NOMO-1 treated with DMSO at 0.1 percent for 48 hours (cell line): ENCODE measurements around the gene RBM18.

Experiments used
- DNase-seq: peaks from one replicate; lab custom pipeline; 2025; ENCODE audit not compliant: unreplicated experiment; lab: John Stamatoyannopoulos, UW

The RBM18 gene

GRCh38 chr9:122261469-122261881 is 3.2 kb downstream of the RBM18 start:
- no peak for DNase-seq

- no peak for DNase-seq
Observed at GRCh38 chr9:122258886-122259415, 5.7 kb downstream of the RBM18 start.

DNA sequence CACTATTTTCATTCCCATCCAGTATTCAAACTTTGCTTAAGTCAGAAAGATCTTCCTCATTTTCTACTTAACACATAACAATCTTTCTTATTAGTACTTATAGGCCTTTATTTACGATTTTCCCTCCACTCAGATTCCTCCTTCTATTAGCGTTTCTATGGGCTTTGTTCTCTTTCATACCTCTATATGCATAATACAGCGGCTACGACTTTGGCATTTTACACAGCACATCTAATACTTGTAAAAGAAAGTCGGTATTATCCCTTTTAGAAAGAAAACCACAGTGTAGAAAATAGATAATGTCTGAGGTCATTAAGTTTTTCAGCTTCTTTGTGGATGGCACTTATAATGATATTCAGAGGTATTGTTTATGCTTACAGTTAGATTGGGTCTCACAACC is 8.4 kb downstream of the RBM18 start:
- no peak for DNase-seq

DNA sequence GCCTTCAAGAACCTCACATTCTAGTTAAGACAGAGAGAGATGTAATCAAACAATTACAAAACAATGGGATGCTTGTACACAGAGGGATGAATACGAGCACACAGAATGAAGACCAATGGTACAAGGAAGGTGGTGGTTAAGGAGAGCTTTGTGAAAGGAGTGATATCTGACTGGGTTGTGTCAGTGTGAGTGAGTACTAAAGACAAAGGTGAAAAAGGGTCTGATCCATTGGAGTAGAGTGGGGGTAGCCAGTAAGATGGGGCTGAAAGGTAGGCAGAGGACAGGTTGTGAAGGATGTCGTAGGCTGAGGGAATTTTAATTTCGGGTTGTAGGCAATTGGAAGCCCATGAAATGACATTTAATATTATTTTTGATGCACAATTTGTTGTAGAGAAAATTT is 9.9 kb downstream of the RBM18 start:
- DNase-seq, result no peak

DNA sequence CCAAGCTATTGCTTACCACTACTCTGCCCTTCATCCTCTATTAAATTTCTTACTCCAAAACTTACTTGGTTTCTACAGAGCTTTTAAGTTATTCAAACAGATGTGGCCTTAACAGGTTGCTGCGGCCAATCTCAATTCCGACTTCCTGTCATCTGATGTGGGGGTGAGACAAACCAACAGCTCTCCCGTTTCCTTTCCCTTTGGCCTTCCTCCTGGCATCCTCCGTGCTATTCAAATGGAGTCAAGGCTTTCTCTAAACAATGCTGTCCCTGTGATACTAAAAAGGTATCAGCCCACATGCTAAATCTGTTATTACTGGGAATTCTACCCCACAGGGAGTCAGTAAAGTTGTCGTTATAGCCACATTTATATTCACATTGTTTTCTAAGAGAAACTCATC is 11.8 kb downstream of the RBM18 start:
- DNase-seq, result no peak

DNA sequence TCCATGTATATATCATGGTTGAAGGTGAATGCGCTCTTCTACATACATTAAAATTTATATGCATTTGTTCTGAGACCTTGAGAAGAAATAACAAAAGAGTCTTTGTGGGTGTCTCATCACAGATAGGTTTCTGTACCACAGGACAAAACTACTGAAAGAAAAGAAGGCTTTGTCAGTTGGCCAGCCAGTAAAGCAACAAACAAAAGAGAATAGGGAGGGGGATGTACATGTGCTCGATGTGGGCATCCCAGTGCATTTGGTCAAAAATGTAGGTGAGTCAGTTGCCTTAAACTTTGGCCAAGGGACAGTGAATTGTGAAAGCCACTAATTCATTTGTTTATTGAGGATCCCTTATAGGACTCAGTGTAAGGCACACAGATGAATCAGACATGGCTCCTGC is 13.3 kb downstream of the RBM18 start:
- no peak for DNase-seq

DNA sequence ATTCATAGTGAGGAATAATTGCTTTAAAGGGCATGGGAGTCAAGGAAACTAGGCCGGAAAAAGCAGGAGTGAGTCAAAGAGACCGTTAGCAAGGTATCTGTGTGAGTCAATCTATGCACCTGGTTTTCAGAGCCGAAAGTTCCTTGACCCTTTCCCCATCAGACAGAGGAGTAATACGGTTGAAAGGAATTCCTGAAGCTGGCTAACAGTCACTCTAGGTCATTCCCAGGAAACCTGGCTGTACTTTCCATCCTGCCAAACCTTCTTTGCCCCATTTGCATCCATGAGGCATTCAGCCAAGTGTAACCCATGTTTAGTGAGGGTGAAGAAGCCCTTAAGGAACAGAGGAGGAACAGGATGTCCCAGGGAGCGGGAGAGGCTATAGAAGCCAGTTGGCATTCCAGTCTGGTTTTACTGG is 16.2 kb downstream of the RBM18 start:
- DNase-seq, result no peak

- DNase-seq, result no peak
Observed at GRCh38 chr9:122246666-122247065, 18.0 kb downstream of the RBM18 start.

- DNase-seq, result no peak
Observed at GRCh38 chr9:122244349-122244748, 20.3 kb downstream of the RBM18 start.

DNA sequence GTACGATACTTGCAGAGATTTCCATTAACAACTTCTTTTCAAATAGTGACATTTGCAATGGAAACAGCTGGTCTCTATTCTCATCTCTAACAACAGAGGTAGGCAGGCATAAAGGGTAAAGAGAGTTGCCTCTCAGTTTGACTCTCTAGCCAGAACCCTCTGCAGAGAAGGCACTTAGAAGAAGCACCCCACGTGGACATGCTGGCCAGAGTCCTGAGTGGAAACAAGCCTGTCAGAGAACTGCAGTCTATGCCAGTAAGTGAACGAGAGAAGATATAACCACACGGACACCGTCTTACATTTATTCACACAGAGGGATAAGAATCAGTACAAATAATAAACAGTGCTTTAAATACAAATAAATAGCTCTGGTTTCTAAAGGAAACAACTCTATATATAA is 24.9 kb downstream of the RBM18 start:
- DNase-seq, result no peak

DNA sequence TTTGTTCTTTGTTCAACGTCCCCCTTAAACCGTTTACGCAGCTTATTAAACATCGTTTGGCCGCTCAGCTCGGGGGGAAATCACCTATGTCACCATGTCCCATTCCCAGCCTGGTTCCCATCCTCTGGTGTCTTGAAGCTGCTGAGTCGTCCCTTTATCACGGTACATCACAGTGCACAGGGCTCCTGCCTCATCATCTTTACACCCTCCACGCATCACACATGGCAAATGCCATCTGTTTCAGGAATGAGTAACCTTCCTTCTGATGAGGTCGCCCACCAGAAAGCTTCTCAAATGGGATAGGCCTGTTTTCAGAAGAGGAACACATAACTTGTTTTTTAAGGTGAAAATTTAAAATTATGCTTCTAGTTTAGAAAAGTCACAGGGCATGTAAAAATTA is 28.0 kb downstream of the RBM18 start:
- DNase-seq, result no peak

- no peak for DNase-seq
Observed at GRCh38 chr9:122234022-122234748, 30.5 kb downstream of the RBM18 start.

GRCh38 chr9:122232796-122233306 is 31.8 kb downstream of the RBM18 start:
- DNase-seq, result no peak

GRCh38 chr9:122229485-122229837 is 35.2 kb downstream of the RBM18 start:
- no peak for DNase-seq

DNA sequence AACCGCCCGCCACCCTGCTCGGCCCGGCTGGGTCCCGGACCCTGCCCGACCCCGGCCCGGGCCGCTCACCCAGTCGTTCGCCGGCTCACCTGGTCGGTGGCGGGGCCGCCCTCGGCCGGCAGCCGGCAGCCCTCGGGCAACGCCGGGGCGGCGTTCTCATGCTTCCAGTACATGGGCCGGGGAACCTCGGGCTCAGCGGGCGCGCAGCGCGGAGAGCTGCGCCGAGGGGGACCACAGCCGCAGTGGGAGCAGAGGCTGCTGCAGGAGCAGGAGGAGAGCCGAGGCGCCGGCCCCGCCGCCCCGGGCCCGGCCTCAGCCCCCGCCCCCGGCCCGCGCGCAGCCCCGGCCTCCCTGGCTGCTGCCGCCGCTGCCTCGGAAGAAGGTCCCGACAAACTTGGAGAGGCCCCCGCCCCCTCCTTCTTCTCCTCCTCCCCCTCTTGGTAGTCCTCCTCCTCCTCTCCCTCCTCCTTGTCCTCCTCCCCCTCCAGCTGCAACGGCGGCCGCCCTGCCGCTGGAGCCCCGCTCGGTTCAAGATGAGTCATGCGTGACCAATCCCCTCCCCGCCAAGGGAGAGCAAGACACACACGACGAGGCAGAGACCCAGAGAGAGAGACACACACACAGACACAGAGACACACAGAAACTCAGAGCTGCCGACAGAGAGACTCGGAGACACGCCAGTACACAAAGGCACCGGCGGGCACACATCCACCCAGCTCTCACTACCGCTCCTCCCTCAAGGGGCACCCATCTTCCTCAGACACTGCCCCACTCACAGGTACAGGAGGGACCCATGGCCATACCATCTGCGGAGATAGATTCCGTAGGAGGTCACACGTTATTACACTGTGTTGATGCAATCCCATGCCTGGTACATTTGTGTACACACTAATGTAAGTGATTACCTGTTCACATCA is 35.8 kb downstream of the RBM18 start, which contains the start of gene LHX6:
LHX6 (minus strand) TSS at position 390 of the 917 bp plus-strand sequence; CDS start at position 173, 217 bp downstream.
- DNase-seq, result no peak

- no peak for DNase-seq
Observed at GRCh38 chr9:122228191-122228567, 36.5 kb downstream of the RBM18 start.

GRCh38 chr9:122227575-122227900 is 37.1 kb downstream of the RBM18 start:
- no peak for DNase-seq

- no peak for DNase-seq
Observed at GRCh38 chr9:122226758-122227574, 37.7 kb downstream of the RBM18 start.

DNA sequence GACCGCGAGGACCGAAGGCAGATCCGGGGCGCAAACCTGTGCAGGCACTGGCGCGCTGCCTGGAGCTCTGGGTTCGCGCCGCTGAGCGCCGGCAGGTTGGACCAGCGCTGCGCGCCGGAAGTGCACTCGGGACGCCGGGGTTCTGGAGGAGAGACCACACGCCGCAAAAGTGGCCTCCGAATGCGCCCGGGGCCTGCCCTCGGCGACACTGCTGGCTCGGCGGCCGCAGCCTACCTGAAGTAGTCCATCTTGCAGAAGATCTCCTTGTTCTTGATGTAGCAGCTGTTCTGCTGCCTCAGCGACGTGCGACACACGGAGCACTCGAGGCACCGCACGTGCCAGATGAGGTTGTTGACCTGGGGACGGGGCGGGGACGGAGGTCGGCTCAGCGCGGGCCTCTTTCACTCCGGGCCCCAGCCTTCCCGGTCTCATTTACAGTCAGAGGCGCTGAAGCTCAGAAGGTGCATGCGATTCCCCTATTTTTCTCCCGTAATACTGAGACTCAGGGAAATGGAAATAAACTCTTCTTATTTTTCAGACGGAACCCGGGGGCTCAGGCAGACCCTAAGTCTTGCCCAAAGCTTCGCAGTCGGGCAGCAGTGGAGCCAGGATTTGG is 38.4 kb downstream of the RBM18 start:
- no peak for DNase-seq

GRCh38 chr9:122225312-122226141 is 39.1 kb downstream of the RBM18 start:
- no peak for DNase-seq
